Activated naive CD4-positive, alpha-beta T cell treated with anti-CD3 and anti-CD28 coated beads for 36 hours (primary cell): ENCODE data around the gene DPY19L1. TPM values are rescaled to one million over a fixed set of nuclear protein-coding genes. Genes with fewer than 3 reads are reported as not detected.
A peak's percentile ranks its signal among the peaks of the same experiment; 100 is the strongest.
"Not testable (repeated sequence)": the region's sequence is repeated elsewhere in the genome, so short reads cannot be mapped to it uniquely, and the experiment has no call there.

ENCODE experiments used
- CTCF ChIA-PET: fragments of 350-600 bp; sonication (Branson Sonifier 250); formaldehyde crosslinking; loops from one replicate; lab custom pipeline; 2021; ENCODE audit warnings: antibody characterized with exemption; lab: Charles Lee
- DNase-seq: peaks from one replicate; pipeline ENCODE4 v3.0.0-alpha.2; 2020
- H3K27ac Mint-ChIP-seq: one replicate; pipeline ENCODE4 v1.8.0; 2021; ENCODE audit warnings: mild to moderate bottlenecking, mixed read lengths
- H3K27me3 Mint-ChIP-seq: one replicate; pipeline ENCODE4 v1.8.0; 2021; ENCODE audit warnings: low read depth, mixed read lengths
- H3K36me3 Mint-ChIP-seq: one replicate; pipeline ENCODE4 v1.8.0; 2021; ENCODE audit warnings: low read depth, mixed read lengths
- H3K4me1 Mint-ChIP-seq: one replicate; pipeline ENCODE4 v1.8.0; 2021; ENCODE audit warnings: low read depth, mixed read lengths
- H3K4me3 Mint-ChIP-seq: one replicate; pipeline ENCODE4 v1.8.0; 2021; ENCODE audit warnings: mild to moderate bottlenecking, moderate library complexity, mixed read lengths
- H3K9me3 Mint-ChIP-seq: one replicate; pipeline ENCODE4 v1.8.0; 2021; ENCODE audit warnings: mixed read lengths
- intact Hi-C: fragments of 100-400 bp; cut with micrococcal nuclease; formaldehyde crosslinking; loops from one replicate; pipeline ENCODE4 v1.15.1; 2023
- total RNA-seq, 2 experiments: library from RNA; stranded (reverse); gene quantifications; one replicate each; pipeline ENCODE4 v1.2.3, GENCODE V29; 2021

DPY19L1 gene
- total RNA-seq, 2 experiments from 2014 or later, result 5.3 to 5.9 TPM

GRCh38 chr7:34928052-34928451 is 109.2 kb downstream of the DPY19L1 start:
- Mint-ChIP-seq H3K4me1 (no peaks in the 10 kb centered on the region), H3K36me3 (no peaks in the 10 kb centered on the region), H3K9me3 (no peaks in the 10 kb centered on the region), H3K27me3 (peaks cover 7% of the 10 kb centered on the region), H3K27ac (no peak overlapping the region), H3K4me3 (no peak overlapping the region)
- intact Hi-C loops, result loop anchor here (10.0 kb wide), 3 partner anchors 103 to 253 kb away; no protein-coding TSS in a partner anchor
- CTCF ChIA-PET, result interaction anchor here (0.6 to 0.9 kb wide), 2 partner anchors 99 to 702 kb away, joined by 3 read pairs; no protein-coding TSS in a partner anchor
- DNase-seq, result peak; percentile 62

- H3K4me3 Mint-ChIP-seq, DNase-seq, H3K36me3 Mint-ChIP-seq, H3K27ac Mint-ChIP-seq, H3K9me3 Mint-ChIP-seq, H3K4me1 Mint-ChIP-seq, CTCF ChIA-PET: not testable (repeated sequence)
- intact Hi-C loops, result loop anchor here (10.0 kb wide), 3 partner anchors 96 to 246 kb away; no protein-coding TSS in a partner anchor
- peaks cover 18% of the 10 kb centered on the region for H3K27me3 Mint-ChIP-seq
Observed at GRCh38 chr7:34920470-34920869, 116.8 kb downstream of the DPY19L1 start.

- H3K9me3 Mint-ChIP-seq, DNase-seq, H3K4me3 Mint-ChIP-seq, H3K4me1 Mint-ChIP-seq, CTCF ChIA-PET, H3K27ac Mint-ChIP-seq, intact Hi-C loops, H3K36me3 Mint-ChIP-seq: not testable (repeated sequence)
- peaks cover 18% of the 10 kb centered on the region for H3K27me3 Mint-ChIP-seq
Observed at GRCh38 chr7:34919038-34919437, 118.2 kb downstream of the DPY19L1 start.

GRCh38 chr7:34918198-34918861 is 119.0 kb downstream of the DPY19L1 start:
- intact Hi-C loops, DNase-seq, H3K9me3 Mint-ChIP-seq: not testable (repeated sequence)

GRCh38 chr7:34917515-34917914 is 119.8 kb downstream of the DPY19L1 start:
- CTCF ChIA-PET, DNase-seq, H3K36me3 Mint-ChIP-seq, H3K4me3 Mint-ChIP-seq, H3K4me1 Mint-ChIP-seq, H3K9me3 Mint-ChIP-seq, H3K27ac Mint-ChIP-seq, intact Hi-C loops: not testable (repeated sequence)
- peaks cover 12% of the 10 kb centered on the region for H3K27me3 Mint-ChIP-seq

More at GRCh38 chr7:34918198-34918861, 119.0 kb downstream of the DPY19L1 start:
- CTCF ChIA-PET, H3K4me1 Mint-ChIP-seq, H3K4me3 Mint-ChIP-seq, H3K36me3 Mint-ChIP-seq, H3K27ac Mint-ChIP-seq: not testable (repeated sequence)
- peaks cover 12% of the 10 kb centered on the region for H3K27me3 Mint-ChIP-seq

GRCh38 chr7:34916267-34916666 is 121.0 kb downstream of the DPY19L1 start:
- intact Hi-C loops, result no loop called here
- CTCF ChIA-PET, result no interaction called here
- H3K9me3 Mint-ChIP-seq, result peaks cover 2% of the 10 kb centered on the region
- H3K27ac Mint-ChIP-seq, result no peak overlapping the region
- peaks cover 12% of the 10 kb centered on the region for H3K27me3 Mint-ChIP-seq
- H3K36me3 Mint-ChIP-seq, result no peaks in the 10 kb centered on the region
- DNase-seq, result no peak
- H3K4me1 Mint-ChIP-seq, result no peaks in the 10 kb centered on the region
- H3K4me3 Mint-ChIP-seq, result no peak overlapping the region

- no peak for DNase-seq
- Mint-ChIP-seq H3K27ac (no peak overlapping the region), H3K27me3 (peaks cover 5% of the 10 kb centered on the region), H3K4me3 (no peak overlapping the region), H3K4me1 (no peaks in the 10 kb centered on the region), H3K36me3 (no peaks in the 10 kb centered on the region), H3K9me3 (peaks cover 6% of the 10 kb centered on the region)
- CTCF ChIA-PET, result no interaction called here
- intact Hi-C loops, result no loop called here
Observed at GRCh38 chr7:34912236-34912635, 125.0 kb downstream of the DPY19L1 start.

- CTCF ChIA-PET, H3K36me3 Mint-ChIP-seq, DNase-seq, H3K27ac Mint-ChIP-seq, intact Hi-C loops, H3K4me1 Mint-ChIP-seq, H3K9me3 Mint-ChIP-seq: not testable (repeated sequence)
- peaks cover 11% of the 10 kb centered on the region for H3K27me3 Mint-ChIP-seq
- peak overlapping the region; percentile 36 for H3K4me3 Mint-ChIP-seq
Observed at GRCh38 chr7:34906266-34906850, 130.9 kb downstream of the DPY19L1 start.

- CTCF ChIA-PET, result no interaction called here
- intact Hi-C loops, result no loop called here
- peaks cover 3% of the 10 kb centered on the region for H3K4me1 Mint-ChIP-seq
Observed at GRCh38 chr7:34904987-34905386, 132.3 kb downstream of the DPY19L1 start.

GRCh38 chr7:34903921-34904320 is 133.4 kb downstream of the DPY19L1 start:
- intact Hi-C loops, result not testable (repeated sequence)

More at GRCh38 chr7:34904987-34905386, 132.3 kb downstream of the DPY19L1 start:
- Mint-ChIP-seq H3K36me3 (no peaks in the 10 kb centered on the region), H3K9me3 (peaks cover 4% of the 10 kb centered on the region), H3K4me3 (no peak overlapping the region), H3K27me3 (peaks cover 11% of the 10 kb centered on the region), H3K27ac (no peak overlapping the region)
- no peak for DNase-seq

GRCh38 chr7:34902182-34902581 is 135.1 kb downstream of the DPY19L1 start:
- Mint-ChIP-seq H3K9me3 (no peaks in the 10 kb centered on the region), H3K27ac (no peak overlapping the region), H3K36me3 (no peaks in the 10 kb centered on the region), H3K27me3 (peaks cover 17% of the 10 kb centered on the region), H3K4me1 (peaks cover 3% of the 10 kb centered on the region), H3K4me3 (no peak overlapping the region)
- DNase-seq, result no peak
- CTCF ChIA-PET, result no interaction called here
- intact Hi-C loops, result no loop called here

More at GRCh38 chr7:34903921-34904320, 133.4 kb downstream of the DPY19L1 start:
- H3K9me3 Mint-ChIP-seq, H3K36me3 Mint-ChIP-seq, H3K4me1 Mint-ChIP-seq, DNase-seq, H3K27ac Mint-ChIP-seq, H3K4me3 Mint-ChIP-seq, CTCF ChIA-PET: not testable (repeated sequence)
- peaks cover 15% of the 10 kb centered on the region for H3K27me3 Mint-ChIP-seq

GRCh38 chr7:34900891-34901513 is 136.3 kb downstream of the DPY19L1 start:
- CTCF ChIA-PET, result interaction anchor here (0.6 to 0.7 kb wide), 2 partner anchors 19 to 51 kb away, joined by 3 to 5 read pairs; no protein-coding TSS in a partner anchor
- DNase-seq, result peak; percentile 5
- Mint-ChIP-seq H3K27me3 (peaks cover 12% of the 10 kb centered on the region), H3K4me3 (no peak overlapping the region), H3K9me3 (peaks cover 2% of the 10 kb centered on the region), H3K4me1 (peaks cover 1% of the 10 kb centered on the region), H3K36me3 (peaks cover 1% of the 10 kb centered on the region), H3K27ac (no peak overlapping the region)
- intact Hi-C loops, result loop anchor here (1.0 kb wide), 1 partner anchor 134 kb away; no protein-coding TSS in a partner anchor
